GM21381 (cell line): Measurements from ENCODE around the gene MAGED1.
"Not testable (repeated sequence)": the region's sequence is repeated elsewhere in the genome, so short reads cannot be mapped to it uniquely, and the experiment has no call there.

Experiments used
- ATAC-seq: cut with Tn5 transposase; IDR thresholded peaks from one replicate; pipeline ENCODE4 v1.9.1; 2021; ENCODE audit warnings: mild to moderate bottlenecking, moderate library complexity; ENCODE audit not compliant: unreplicated experiment

MAGED1 gene

DNA sequence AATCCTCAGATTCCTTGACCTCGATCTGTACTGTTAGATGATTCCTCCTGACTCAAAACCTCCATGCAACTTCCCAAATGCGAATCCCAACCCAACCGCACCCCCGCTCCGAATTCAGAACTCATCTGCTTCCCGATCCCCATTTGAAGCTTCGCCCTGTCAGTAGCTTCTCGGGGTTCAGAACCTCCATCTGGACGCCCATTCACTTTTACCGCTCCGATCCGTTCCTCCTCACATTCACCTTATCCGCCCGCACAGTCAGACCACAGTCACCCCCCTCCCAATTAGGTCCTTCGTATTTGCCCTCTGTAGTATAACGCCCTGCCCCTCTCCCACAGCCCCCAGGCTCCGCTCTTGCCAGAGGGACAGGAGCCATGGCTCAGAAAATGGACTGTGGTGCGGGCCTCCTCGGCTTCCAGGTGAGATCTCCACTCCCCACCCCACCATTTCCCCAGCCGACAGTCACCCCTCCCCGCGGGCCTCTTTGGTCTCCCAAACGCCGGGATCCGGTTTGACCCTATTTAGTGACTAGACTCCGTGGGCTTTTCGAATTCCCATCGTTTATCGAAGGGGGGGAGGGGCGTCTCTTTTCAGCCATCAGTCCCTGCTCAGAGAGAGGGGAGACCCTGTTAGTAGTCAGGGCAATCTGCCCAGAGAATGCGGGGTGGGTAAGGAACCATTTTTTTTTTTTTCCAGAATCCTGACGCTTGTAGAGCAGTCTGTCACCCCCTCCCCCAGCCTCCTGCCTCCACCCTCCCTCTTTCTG lies 691 bp downstream of the MAGED1 start:
- no peak for ATAC-seq

GRCh38 chrX:51894697-51895336 lies 1.4 kb downstream of the MAGED1 start:
- ATAC-seq = peak; percentile 50

GRCh38 chrX:51896626-51897025 lies 3.2 kb downstream of the MAGED1 start:
- no peak for ATAC-seq

- no peak for ATAC-seq
These were observed 6.3 kb downstream of the MAGED1 start for GRCh38 chrX:51899741-51900140.

- ATAC-seq = no peak
These were observed 9.2 kb downstream of the MAGED1 start for GRCh38 chrX:51902510-51903050.

DNA sequence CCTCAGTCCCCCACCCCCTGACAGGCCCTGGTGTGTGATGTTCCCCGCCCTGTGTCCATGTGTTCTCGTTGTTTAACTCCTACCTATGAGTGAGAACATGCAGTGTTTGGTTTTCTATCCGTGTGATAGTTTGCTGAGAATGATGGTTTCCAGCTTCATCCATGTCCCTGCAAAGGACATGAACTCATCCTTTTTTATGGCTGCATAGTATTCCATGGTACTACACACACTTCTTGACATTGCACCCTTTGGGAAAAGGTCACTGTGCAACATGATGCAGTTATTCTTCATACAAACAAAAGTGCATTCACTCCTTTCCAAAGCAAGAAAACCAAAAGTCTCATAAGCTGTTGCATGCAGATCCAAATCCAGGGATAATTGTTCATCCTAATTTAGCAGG lies 11.7 kb downstream of the MAGED1 start:
- not testable (repeated sequence) for ATAC-seq

GRCh38 chrX:51905711-51906110 lies 12.3 kb downstream of the MAGED1 start:
- ATAC-seq = no peak

GRCh38 chrX:51917604-51918003 lies 24.2 kb downstream of the MAGED1 start:
- no peak for ATAC-seq

DNA sequence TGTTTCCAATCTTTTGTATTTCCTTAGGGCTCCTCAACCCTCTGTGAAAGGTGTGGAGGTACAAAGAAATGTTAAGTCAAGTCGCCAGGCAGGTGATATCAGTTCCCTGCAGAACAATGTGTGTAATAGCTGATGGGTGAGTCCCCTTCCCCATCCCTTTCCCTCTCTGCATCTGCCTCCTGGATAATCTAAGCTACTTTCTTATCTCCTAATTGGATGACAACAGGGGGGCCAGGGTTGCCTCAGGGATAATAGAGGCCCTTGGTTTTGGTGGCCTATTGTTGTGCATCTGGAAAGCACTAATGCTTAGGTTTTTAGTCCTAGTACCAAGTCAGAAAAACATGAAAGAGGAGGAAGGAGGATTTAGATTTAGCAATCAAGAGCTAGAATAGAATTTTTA lies 29.1 kb downstream of the MAGED1 start:
- no peak for ATAC-seq

GRCh38 chrX:51931566-51932150 lies 38.2 kb downstream of the MAGED1 start:
- no peak for ATAC-seq
